NT2/D1 (cell line): ENCODE measurements around the gene C1QC.

ENCODE experiments used
- DNase-seq: peaks from one replicate; pipeline ENCODE4 v3.0.0-alpha.2; 2011; ENCODE audit warnings: low read depth, low spot score
- H3K27me3 ChIP-seq: 2 replicates; pipeline ENCODE4 v1.6.0; 2011; ENCODE audit warnings: mild to moderate bottlenecking; ENCODE audit not compliant: insufficient read length, insufficient read depth
- H3K36me3 ChIP-seq: 2 replicates; pipeline ENCODE4 v1.6.1; 2011; ENCODE audit warnings: mild to moderate bottlenecking, low read length, mixed read lengths; ENCODE audit not compliant: insufficient read depth, insufficient read length
- H3K4me1 ChIP-seq: 2 replicates; pipeline ENCODE4 v1.5.1; 2011; ENCODE audit not compliant: insufficient read depth, insufficient read length
- H3K4me3 ChIP-seq: 2 replicates; pipeline ENCODE4 v1.5.1; 2011; ENCODE audit warnings: low read depth; ENCODE audit not compliant: insufficient read length
- H3K9ac ChIP-seq: 2 replicates; pipeline ENCODE4 v1.6.0; 2011; ENCODE audit warnings: low read depth; ENCODE audit not compliant: insufficient read length
- H3K9me3 ChIP-seq: 2 replicates; pipeline ENCODE4 v1.5.1; 2011; ENCODE audit warnings: mild to moderate bottlenecking, low read length; ENCODE audit not compliant: insufficient read depth
- SUZ12 ChIP-seq: IDR thresholded peaks from 2 replicates; pipeline ENCODE4 v1.6.1; 2011; ENCODE audit not compliant: insufficient read length, insufficient read depth; ENCODE audit errors: extremely low read depth
- YY1 ChIP-seq: IDR thresholded peaks from 2 replicates; pipeline ENCODE4 v1.6.1; 2011; ENCODE audit not compliant: insufficient read length, insufficient read depth
- ZNF274 ChIP-seq: IDR thresholded peaks from 2 replicates; pipeline ENCODE4 v1.6.1; 2011; ENCODE audit warnings: mild to moderate bottlenecking, low read depth, low read length

Gene C1QC

GRCh38 chr1:22685591-22686059 lies 42.2 kb downstream of the C1QC start:
- H3K36me3 ChIP-seq, result no peaks in the 10 kb centered on the region
- TF ChIP-seq ZNF274 (no peak), YY1 (no peak), SUZ12 (no peak)
- H3K9me3 ChIP-seq, result no peaks in the 10 kb centered on the region
- DNase-seq, result no peak
- H3K4me3 ChIP-seq, result no peak overlapping the region
- no peak overlapping the region for H3K9ac ChIP-seq
- H3K4me1 ChIP-seq, result peaks cover 5% of the 10 kb centered on the region
- H3K27me3 ChIP-seq, result no peaks in the 10 kb centered on the region

DNA sequence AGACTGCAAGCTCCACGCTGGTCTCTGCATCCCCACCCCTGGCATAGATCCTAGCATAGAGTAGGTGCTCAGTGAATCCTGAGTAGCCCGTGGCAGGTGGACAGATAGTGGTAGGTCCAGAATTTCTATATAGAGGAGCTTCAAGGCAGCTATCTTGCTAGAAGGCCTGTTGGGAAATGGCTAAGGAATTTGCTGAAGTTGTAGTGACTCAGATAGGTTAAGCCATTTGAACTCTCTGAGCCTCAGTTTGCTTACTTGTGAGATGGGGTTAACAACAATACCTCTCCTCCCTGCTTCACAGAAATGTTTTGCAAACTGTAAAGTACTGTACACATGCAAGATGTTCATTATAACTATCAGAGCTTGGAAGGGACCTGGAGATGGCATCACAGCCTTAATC lies 43.8 kb downstream of the C1QC start:
- no peaks in the 10 kb centered on the region for H3K27me3 ChIP-seq
- no peak for TF ChIP-seq ZNF274
- DNase-seq, result no peak
- peaks cover 7% of the 10 kb centered on the region for H3K4me1 ChIP-seq
- no peaks in the 10 kb centered on the region for H3K9me3 ChIP-seq
- H3K9ac ChIP-seq, result no peak overlapping the region
- no peak overlapping the region for H3K4me3 ChIP-seq
- no peaks in the 10 kb centered on the region for H3K36me3 ChIP-seq

GRCh38 chr1:22688466-22688865 lies 45.0 kb downstream of the C1QC start:
- H3K9ac ChIP-seq, result no peak overlapping the region
- peaks cover 7% of the 10 kb centered on the region for H3K4me1 ChIP-seq
- H3K27me3 ChIP-seq, result no peaks in the 10 kb centered on the region
- no peaks in the 10 kb centered on the region for H3K36me3 ChIP-seq
- TF ChIP-seq YY1 (no peak), ZNF274 (no peak), SUZ12 (no peak)
- no peak for DNase-seq
- no peak overlapping the region for H3K4me3 ChIP-seq
- H3K9me3 ChIP-seq, result no peaks in the 10 kb centered on the region

- DNase-seq, result no peak
- H3K4me1 ChIP-seq, result peaks cover 7% of the 10 kb centered on the region
Measured at GRCh38 chr1:22689505-22689904, 46.1 kb downstream of the C1QC start.

GRCh38 chr1:22691031-22691753 lies 47.8 kb downstream of the C1QC start:
- no peaks in the 10 kb centered on the region for H3K27me3 ChIP-seq
- H3K9ac ChIP-seq, result no peak overlapping the region
- no peaks in the 10 kb centered on the region for H3K9me3 ChIP-seq
- DNase-seq, result no peak
- H3K36me3 ChIP-seq, result no peaks in the 10 kb centered on the region
- H3K4me3 ChIP-seq, result no peak overlapping the region
- no peak for TF ChIP-seq ZNF274
- no peak for TF ChIP-seq SUZ12
- no peak for TF ChIP-seq YY1
- H3K4me1 ChIP-seq, result peaks cover 5% of the 10 kb centered on the region

More at GRCh38 chr1:22689505-22689904, 46.1 kb downstream of the C1QC start:
- Histone ChIP-seq H3K4me3 (no peak overlapping the region), H3K36me3 (no peaks in the 10 kb centered on the region), H3K9ac (no peak overlapping the region), H3K9me3 (no peaks in the 10 kb centered on the region), H3K27me3 (no peaks in the 10 kb centered on the region)
- TF ChIP-seq SUZ12 (no peak), YY1 (no peak), ZNF274 (no peak)

DNA sequence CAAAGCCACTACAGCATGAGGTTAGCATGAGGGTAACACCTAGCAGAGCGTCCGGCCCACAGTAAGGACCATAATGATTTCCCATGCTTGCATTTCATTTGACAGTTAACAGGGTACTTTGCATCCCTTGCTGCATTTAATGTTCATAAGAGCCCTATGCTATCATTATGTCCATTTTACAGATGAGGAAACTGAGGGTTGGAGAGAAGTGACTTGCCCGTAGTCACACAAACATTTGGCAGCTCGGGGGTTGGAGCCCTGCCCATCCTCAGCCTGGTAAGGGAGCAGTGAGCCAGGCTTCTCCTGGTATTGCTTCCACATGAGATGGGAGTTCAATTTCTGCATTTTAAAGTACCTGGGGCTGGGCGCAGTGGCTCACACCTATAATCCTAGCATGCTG lies 50.7 kb downstream of the C1QC start:
- Histone ChIP-seq H3K36me3 (no peaks in the 10 kb centered on the region), H3K27me3 (no peaks in the 10 kb centered on the region), H3K4me3 (no peak overlapping the region), H3K9me3 (no peaks in the 10 kb centered on the region), H3K4me1 (peaks cover 5% of the 10 kb centered on the region), H3K9ac (no peak overlapping the region)
- DNase-seq, result no peak
- TF ChIP-seq SUZ12 (no peak), YY1 (no peak), ZNF274 (no peak)

DNA sequence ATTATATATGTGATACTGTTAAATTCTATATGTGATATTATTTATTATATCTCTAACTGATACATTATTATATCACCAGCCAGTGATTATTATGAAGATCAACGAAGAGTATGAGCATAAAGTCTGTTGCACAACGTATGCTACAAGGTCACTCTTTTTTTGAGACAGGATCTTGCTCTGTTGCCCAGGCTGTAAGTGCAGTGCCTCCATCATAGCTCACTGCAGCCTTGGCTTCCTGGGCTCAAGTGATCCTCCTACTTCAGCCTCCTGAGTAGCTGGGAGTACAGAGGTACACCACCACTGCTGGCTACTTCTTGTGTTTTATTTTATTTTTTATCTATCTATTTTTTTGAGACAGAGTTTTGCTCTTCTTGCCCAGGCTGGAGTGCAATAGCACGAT lies 53.2 kb downstream of the C1QC start:
- no peak overlapping the region for H3K4me3 ChIP-seq
- no peaks in the 10 kb centered on the region for H3K9me3 ChIP-seq
- H3K27me3 ChIP-seq, result no peaks in the 10 kb centered on the region
- no peak overlapping the region for H3K9ac ChIP-seq
- DNase-seq, result no peak
- H3K4me1 ChIP-seq, result no peaks in the 10 kb centered on the region
- H3K36me3 ChIP-seq, result no peaks in the 10 kb centered on the region
- no peak for TF ChIP-seq YY1
- TF ChIP-seq ZNF274, result no peak
- TF ChIP-seq SUZ12, result no peak
